Astrocyte of the spinal cord (primary cell): ENCODE results near the gene STRAP.

Experiments
- DNase-seq: peaks from one replicate; pipeline ENCODE4 v3.0.0; 2011; ENCODE audit warnings: low read depth, low spot score
- H3K4me3 ChIP-seq: 2 replicates; pipeline ENCODE4 v1.5.1; 2011; ENCODE audit warnings: low read depth, mild to moderate bottlenecking, low read length, moderate library complexity
- in situ Hi-C: cut with HindIII; loops from 2 replicates; pipeline ENCODE4 v1.10.0; 2017; ENCODE audit warnings: low sequenced_read_pairs
- TF ChIP-seq, protein P1 (sequence below): IDR thresholded peaks from 2 replicates; pipeline ENCODE4 v1.5.1; 2012; ENCODE audit warnings: low read depth, mild to moderate bottlenecking, low read length, inconsistent platforms

Gene STRAP

DNA sequence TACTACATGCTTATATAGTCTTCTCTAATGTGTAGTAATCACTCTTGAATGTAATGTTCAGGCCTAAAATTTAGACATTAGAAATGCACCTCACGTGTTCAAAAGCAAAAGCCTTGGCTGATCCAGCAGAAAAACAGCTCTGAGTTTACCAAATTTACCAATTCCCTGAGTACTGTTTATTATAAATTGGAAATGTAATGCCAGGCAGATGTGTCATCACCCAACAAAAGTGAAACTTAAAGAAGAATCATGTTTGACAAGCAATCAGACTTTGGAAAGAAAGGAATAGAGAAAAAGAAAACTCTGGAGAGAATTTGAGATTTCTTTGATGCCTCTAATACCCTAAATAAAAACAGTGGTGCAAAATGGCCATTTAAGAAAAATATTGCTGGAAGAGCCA, 26.5 kb upstream of the STRAP start:
- in situ Hi-C loops, result no loop called here
- H3K4me3 ChIP-seq, result no peak overlapping the region
- peak; percentile 64 for DNase-seq
- TF ChIP-seq, protein P1, sequence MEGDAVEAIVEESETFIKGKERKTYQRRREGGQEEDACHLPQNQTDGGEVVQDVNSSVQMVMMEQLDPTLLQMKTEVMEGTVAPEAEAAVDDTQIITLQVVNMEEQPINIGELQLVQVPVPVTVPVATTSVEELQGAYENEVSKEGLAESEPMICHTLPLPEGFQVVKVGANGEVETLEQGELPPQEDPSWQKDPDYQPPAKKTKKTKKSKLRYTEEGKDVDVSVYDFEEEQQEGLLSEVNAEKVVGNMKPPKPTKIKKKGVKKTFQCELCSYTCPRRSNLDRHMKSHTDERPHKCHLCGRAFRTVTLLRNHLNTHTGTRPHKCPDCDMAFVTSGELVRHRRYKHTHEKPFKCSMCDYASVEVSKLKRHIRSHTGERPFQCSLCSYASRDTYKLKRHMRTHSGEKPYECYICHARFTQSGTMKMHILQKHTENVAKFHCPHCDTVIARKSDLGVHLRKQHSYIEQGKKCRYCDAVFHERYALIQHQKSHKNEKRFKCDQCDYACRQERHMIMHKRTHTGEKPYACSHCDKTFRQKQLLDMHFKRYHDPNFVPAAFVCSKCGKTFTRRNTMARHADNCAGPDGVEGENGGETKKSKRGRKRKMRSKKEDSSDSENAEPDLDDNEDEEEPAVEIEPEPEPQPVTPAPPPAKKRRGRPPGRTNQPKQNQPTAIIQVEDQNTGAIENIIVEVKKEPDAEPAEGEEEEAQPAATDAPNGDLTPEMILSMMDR, result no peak

DNA sequence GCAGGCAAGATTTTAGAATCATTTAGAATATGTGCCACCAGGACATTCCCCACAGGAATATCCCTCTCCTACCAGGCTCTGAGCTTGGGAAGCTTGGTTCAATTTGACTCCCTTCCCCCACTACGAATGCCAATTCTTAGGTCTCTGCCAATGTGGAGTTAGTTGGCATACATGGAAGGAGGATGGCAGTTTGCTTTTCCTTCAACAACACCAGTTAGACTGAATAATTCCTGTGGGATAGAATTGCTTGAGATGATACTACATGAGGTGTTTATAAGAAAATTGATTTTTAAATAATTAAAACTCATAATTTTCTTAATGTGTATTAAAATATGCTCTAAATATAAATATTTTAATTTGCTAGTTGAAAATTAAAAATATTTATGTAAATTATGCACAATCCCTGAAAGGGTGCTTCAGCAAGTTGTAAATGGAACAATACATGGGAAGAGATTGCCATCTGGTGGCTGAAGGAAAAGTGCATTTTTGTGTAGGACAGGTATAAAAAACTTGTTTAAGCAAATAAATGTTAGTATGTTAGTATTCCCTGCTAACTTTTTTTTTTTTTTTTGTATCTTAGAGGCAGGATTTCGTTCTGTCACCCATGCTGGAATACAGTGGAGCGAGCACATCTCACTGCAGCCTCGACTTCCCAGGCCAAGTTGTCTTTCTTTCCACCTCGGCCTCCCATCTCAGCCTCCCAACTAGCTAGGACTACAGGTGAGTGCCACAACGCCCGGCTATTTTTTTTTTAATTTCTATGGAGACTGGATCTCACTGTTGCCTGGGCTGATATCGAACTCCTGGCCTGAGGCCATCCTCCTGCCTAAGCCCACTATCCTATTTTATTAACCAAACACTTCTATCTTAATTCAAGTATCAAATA, 25.8 kb upstream of the STRAP start:
- DNase-seq, result peak; percentile 79
- TF ChIP-seq, protein P1, result peak; percentile 53

DNA sequence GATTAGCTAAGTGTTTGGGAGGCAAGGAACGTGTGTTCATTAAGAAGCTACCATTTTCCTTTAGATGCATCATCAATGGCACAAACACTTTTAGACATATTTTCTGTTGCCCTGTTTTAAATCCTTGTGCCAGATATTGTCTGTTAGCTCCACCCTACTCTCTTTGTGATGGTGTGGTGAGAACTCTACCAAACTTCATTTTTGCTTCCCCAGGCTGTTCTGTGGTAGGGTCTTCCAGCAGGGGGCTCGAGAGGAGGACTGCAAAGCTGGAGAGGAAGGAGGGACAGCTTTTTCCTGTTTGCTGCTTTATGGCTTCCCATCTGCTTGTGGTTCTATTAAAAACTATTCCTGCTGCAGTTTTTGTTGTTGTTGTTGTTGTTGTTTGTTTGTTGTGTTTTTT, 23.8 kb upstream of the STRAP start:
- TF ChIP-seq, protein P1, result peak; percentile 27
- no peak overlapping the region for H3K4me3 ChIP-seq
- no peak for DNase-seq
- in situ Hi-C loops, result no loop called here

More for the DNA sequence above, 25.8 kb upstream of the STRAP start:
- in situ Hi-C loops, result no loop called here
- no peak overlapping the region for H3K4me3 ChIP-seq

GRCh38 chr12:15859116-15859515, 23.1 kb upstream of the STRAP start:
- TF ChIP-seq, protein P1, result no peak
- in situ Hi-C loops, result no loop called here
- no peak overlapping the region for H3K4me3 ChIP-seq
- DNase-seq, result no peak

DNA sequence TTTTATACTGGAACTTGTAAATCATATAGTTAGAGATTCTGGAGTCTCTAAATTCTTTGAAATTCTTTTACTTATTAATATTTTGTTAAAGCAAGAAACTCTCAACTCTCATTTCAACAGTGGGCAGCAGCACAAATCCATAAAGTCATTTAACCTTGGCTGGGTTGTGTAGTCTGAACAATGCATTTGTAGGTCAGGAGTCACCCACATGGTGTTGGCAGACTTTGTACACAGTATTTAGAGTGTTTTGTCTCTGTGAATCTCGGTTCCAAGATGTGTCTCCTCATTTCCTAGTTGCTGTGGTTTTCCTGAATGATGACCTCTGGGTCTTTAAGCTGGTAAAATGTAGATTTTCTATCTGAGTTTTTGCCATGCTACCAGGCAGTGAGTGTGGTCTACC, 20.8 kb upstream of the STRAP start:
- TF ChIP-seq, protein P1, result no peak
- no peak overlapping the region for H3K4me3 ChIP-seq
- in situ Hi-C loops, result no loop called here
- DNase-seq, result no peak

- TF ChIP-seq, protein P1, result no peak
- in situ Hi-C loops, result no loop called here
- no peak overlapping the region for H3K4me3 ChIP-seq
- DNase-seq, result no peak
Observed at GRCh38 chr12:15862840-15863239, 19.3 kb upstream of the STRAP start.
